Mammary epithelial cell (primary cell): ENCODE results near the gene SLC6A19.

Experiments
- CTCF ChIP-seq, 2 donors: IDR thresholded peaks in 1 of 2; conservative IDR thresholded peaks in 1 of 2; 2 replicates each; pipeline ENCODE4 v1.5.1; 2011 to 2012; ENCODE audit warnings: inconsistent platforms in 2 of 2, low read length in 2 of 2, mild to moderate bottlenecking in 2 of 2, control low read depth in 1 of 2, low read depth in 1 of 2; ENCODE audit not compliant: insufficient read depth in 1 of 2; ENCODE audit errors: extremely low read depth in 1 of 2
- EZH2 ChIP-seq: IDR thresholded peaks from 2 replicates; pipeline ENCODE4 v1.6.1; 2012; ENCODE audit warnings: low read length, inconsistent platforms, borderline replicate concordance

GRCh38 chr5:1176473-1177391 is 24.7 kb upstream of the SLC6A19 start:
- TF ChIP-seq CTCF (conservative IDR thresholded peaks at IDR 0.05 in 1 of 2, IDR thresholded peaks at IDR 0.05 in 1 of 2; ENCODE audit: extremely low read depth in 1 of 2, insufficient read depth in 1 of 2, low read depth in 1 of 2, low read length in 2 of 2) = no peak
- TF ChIP-seq EZH2 = no peak
